NB4 (cell line): ENCODE results near the gene HSD11B1L.

ENCODE experiments used
- DNase-seq: peaks from one replicate; pipeline ENCODE4 v3.0.0; 2010; ENCODE audit warnings: low read depth
- H3K4me3 ChIP-seq: one replicate; pipeline ENCODE4 v1.5.1; 2011; ENCODE audit warnings: mild to moderate bottlenecking, low read depth, low read length, moderate library complexity
- CTCF ChIP-seq: IDR thresholded peaks from one replicate; pipeline ENCODE4 v1.5.1; 2012; ENCODE audit warnings: low read depth, low read length
- MAX ChIP-seq: IDR thresholded peaks from 2 replicates; pipeline ENCODE4 v1.6.1; 2011; ENCODE audit warnings: low read depth, low read length
- MYC ChIP-seq: IDR thresholded peaks from 2 replicates; pipeline ENCODE4 v1.6.1; 2011; ENCODE audit warnings: low read depth, low read length
- POLR2A ChIP-seq: IDR thresholded peaks from 2 replicates; pipeline ENCODE4 v1.6.1; 2011; ENCODE audit warnings: mild to moderate bottlenecking; ENCODE audit not compliant: insufficient read length; ENCODE audit errors: extremely low read depth

Gene HSD11B1L

GRCh38 chr19:5676105-5676771 lies 4.6 kb upstream of the HSD11B1L start:
- TF ChIP-seq MYC (no peak), POLR2A (no peak), CTCF (no peak), MAX (no peak)
- DNase-seq = no peak
- no peak overlapping the region for H3K4me3 ChIP-seq

GRCh38 chr19:5676772-5677105 lies 4.1 kb upstream of the HSD11B1L start:
- no peak for DNase-seq
- TF ChIP-seq MYC (no peak), MAX (no peak), POLR2A (no peak), CTCF (no peak)

GRCh38 chr19:5677136-5677535 lies 3.7 kb upstream of the HSD11B1L start:
- no peak for DNase-seq
- no peak overlapping the region for H3K4me3 ChIP-seq
- TF ChIP-seq POLR2A (no peak), CTCF (no peak), MAX (no peak), MYC (no peak)

More at GRCh38 chr19:5676772-5677105, 4.1 kb upstream of the HSD11B1L start:
- no peak overlapping the region for H3K4me3 ChIP-seq

GRCh38 chr19:5677580-5677979 lies 3.2 kb upstream of the HSD11B1L start:
- no peak for DNase-seq
- H3K4me3 ChIP-seq = no peak overlapping the region
- TF ChIP-seq MAX = no peak
- no peak for TF ChIP-seq POLR2A
- TF ChIP-seq CTCF = no peak
- no peak for TF ChIP-seq MYC

GRCh38 chr19:5678071-5678718 lies 2.6 kb upstream of the HSD11B1L start:
- TF ChIP-seq POLR2A (no peak), CTCF (no peak), MYC (no peak), MAX (no peak)
- H3K4me3 ChIP-seq = no peak overlapping the region
- no peak for DNase-seq
